Stimulated activated CD4-positive, alpha-beta T cell treated with anti-CD3 and anti-CD28 coated beads, Interleukin-12 subunit alpha, Interleukin-12 subunit beta, amount 100 ng/mL, for 4 hours (primary cell): ENCODE measurements around the gene GRM5.

Source experiments
- DNase-seq: peaks from one replicate; pipeline ENCODE4 v3.0.0-alpha.2; 2020

GRM5 gene

DNA sequence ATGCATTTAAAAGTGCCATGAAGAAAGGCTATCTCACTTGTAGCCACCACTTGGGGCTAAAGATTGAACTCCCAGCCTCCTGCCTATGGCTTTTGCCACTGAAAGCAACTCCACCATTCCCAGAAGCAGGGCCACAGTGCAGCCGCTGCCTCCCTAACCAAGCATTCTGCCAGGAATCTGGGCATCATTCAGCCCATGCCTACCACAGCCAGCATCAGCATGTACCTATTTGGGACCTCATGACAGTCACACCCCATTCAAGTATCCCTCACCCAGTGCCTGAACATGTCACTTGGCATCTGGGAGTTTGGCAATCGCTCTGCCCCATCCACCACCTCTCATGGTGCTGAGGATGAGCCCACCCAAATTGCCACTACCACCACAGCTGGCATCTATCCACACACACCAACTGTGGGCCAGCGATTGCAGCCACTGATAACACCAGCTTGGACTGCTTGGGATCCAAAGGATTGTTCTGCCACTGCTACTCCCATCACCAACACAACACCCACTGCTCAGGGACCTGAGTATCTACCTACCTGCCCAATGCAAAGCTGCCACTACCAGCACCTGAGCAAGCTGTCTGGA lies 234.4 kb downstream of the GRM5 start:
- DNase-seq, result no peak

DNA sequence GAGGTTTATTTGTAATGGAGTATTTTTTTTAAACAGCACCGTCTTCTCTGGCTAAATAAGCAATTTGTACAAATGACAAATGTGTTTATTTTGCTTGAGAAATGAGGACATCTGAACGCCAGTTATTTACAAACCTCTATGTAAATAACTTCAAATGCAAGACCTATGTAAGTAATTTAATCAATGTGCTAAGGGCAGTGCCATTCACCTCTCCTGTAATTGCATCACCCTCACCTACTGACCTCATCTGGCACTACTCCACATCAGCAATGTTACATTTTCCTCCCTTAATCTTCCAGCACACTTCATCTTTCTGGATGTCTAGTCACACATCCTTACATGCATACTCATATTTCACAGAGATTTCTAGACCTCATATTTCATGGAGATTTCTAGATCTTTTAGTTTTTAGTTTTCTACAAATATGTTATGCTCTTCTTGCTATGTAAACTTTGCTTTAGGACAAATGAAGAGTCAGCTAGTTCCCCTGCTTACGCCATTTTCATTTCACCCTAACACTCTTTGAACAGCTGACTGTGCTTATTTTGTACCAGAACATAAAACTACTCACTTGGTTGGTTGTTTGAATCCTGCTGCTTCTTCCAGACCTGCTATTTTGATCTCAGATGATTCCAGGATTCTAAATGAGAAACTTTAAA lies 238.6 kb downstream of the GRM5 start:
- DNase-seq, result no peak

DNA sequence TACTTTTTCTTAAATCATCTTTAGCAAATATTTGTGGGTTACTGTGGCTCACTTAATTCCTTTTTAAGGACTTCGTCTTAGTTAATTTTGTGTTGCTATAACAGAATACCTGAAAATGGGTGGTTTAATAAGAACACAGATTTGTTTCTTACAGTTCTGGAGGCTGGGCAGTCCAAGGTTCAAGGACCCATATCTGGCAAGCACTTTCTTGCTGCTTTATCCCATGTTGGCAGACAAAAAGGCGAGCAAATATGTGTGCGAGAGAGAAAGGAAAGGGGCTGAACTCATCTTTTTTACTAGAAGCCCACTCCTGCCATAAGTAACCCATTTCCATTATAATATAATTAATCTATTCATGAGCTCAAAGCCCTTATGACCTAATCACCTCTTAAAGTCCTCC lies 246.2 kb downstream of the GRM5 start:
- no peak for DNase-seq

DNA sequence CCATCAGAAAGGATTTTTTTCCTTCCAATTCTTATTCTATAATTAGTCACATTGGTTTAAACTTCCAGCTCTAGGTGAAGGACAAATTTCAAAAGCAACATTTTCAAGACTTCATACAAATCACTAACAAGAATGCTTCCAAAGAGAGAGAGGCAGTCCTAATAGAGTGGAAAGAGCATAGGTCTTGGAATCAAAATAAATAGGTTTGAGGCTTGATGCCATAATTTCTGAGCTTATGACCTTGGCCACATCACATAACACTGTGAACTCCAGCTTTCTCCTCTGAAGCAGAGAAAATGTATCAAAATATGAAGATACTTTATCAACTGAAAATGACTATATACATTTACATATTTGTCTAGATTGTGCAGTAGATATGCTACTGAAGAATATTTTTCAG lies 246.8 kb downstream of the GRM5 start:
- no peak for DNase-seq

DNA sequence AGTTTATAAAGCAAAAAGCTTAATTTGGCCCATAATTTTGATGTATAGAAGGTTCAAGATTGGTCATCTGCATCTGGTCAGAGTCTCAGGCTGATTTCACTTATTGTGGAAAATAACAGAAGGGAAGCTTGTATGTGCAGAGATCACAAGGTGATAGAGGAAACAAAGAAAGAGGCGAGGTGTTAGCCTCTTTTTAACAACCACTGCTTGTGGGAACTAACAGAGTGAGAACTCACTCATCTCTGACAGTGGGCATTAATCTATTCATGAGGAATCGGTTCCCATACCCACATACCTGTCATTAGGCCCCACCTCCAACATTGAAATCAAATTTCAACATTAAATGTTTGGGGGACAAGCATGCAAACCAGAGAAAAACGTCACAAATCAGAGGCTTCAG lies 250.3 kb downstream of the GRM5 start:
- DNase-seq, result no peak

DNA sequence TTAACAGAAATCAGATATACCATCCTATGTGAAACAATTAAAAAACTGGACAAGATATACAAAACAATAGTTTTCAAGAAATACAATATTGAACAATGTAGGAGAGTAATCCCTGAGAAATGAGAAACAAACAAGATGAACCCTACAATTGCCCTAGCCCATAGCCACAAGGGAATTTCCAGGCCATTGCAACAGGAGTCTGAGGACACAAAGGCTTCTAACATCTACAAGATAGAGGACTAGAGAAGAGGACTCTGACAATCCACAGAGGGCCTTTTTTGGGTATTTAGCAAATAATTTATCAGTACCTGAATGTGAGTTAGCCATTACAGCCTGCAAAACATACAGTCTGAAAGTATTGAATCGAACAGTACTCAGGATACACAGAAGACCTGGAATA lies 251.7 kb downstream of the GRM5 start:
- no peak for DNase-seq

DNA sequence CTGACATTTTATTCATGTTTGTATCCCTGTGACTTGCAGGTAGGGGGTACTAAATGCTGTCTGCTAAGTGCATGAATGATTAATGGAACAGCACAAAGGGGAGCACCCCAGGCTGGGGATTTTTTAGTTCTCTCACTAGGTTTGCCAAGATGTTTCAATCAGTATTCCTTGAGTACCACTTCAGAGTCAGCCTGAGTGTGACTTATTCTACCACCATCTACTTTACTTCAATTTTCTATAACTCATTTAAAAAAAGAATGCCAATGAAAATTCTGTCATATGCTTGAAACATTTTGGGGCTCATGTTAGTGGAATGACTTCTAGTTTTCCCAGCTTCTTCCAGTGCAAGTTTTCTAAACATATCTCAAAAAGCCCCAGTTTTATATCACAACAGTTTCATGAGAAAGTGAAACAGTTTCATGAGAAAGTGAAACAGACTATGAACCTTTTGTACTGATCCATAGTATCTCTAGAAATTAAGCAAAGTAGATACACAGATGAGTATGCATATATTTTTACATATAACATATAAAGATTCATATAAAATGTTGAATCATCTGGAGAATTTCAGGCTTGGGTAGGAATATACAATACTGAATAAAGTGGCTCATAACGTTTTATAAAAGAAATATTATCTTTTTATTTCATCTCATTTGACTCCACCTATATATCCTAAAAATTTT lies 252.4 kb downstream of the GRM5 start:
- DNase-seq, result no peak

DNA sequence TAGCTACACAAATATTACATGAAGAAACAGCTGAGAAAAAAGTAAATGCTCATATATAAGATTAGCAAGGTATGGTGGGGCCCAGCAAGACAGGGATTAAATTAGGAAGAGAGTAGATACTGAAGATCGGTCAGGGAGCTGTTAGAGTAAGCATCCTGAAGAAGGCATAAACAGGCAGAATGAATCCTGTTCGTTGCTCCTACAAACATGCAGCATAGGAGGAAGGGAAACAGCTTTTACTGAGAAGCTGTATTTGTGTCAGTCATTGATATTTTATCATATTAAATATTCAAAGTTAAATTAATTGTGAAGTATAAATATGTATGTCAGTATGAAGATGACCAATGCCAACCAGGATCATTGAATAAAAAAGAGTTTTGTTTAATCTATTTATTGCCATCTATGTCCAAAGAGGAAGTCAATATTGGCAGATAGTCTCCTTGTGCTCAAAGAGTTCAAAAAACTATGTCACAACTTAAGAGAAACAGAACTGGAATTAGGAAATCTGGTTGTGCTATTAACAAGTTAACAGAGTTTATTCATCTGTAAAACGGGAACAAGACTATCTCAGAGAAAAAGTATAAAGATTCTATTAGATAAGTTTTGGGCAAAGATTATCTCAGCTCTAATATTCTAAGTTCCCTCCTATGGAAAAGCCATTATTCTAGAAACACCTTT lies 255.2 kb downstream of the GRM5 start:
- no peak for DNase-seq

DNA sequence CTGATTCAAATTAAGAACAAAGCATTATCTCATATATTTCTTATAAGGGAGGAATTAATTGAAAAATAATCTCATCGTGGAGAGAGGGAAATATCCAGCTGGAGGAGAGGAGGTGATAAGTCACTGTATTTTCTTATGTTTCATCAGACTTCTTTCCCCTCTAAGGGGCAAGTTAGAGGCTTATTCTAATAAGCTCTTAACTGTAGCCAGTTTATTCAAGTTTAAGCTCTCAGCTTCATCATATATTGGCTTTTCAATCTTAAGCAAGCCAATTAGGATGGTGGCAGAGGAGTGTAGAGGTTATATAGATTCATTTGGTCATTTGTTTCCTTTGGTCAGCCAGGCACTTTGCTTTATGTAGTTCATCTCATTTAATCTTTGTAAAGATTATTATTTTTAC lies 256.7 kb downstream of the GRM5 start:
- no peak for DNase-seq

DNA sequence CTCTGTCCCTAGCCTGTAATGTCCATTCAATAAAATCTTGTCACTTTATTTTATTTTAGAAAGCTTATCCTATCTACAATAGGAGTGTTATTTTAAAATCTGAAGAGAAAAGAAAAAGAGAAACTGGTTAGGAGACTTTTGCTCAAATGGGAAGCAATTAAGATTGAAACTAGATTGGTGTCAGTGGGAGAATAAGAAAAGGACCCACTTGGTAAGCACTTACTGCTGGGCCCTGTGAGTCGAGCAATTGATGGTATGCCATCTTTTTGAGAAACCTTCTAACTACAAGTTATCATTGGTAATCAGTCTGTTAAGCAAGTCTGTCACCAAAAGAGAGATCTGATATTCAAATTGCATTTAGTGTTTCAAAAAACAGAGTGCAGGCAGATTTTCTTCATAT lies 258.4 kb downstream of the GRM5 start:
- no peak for DNase-seq

DNA sequence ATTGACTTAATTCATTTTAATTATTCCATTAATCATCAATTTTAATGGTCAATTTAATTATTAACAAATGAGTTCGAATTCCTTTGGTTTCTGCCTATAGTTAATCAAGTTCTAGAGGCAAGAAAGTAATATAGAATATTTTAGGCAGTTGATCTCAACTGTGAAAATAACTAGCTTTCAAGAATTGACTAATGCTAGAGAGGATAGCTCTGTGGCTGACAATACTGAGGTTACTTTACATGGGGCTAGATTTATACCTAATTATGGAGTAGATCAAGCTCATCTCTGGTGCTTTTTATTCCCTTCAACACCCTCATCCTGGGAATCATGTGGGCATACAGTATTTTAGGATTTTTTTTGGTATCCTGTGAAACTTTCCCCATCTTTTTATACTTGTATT lies 259.4 kb downstream of the GRM5 start:
- no peak for DNase-seq

DNA sequence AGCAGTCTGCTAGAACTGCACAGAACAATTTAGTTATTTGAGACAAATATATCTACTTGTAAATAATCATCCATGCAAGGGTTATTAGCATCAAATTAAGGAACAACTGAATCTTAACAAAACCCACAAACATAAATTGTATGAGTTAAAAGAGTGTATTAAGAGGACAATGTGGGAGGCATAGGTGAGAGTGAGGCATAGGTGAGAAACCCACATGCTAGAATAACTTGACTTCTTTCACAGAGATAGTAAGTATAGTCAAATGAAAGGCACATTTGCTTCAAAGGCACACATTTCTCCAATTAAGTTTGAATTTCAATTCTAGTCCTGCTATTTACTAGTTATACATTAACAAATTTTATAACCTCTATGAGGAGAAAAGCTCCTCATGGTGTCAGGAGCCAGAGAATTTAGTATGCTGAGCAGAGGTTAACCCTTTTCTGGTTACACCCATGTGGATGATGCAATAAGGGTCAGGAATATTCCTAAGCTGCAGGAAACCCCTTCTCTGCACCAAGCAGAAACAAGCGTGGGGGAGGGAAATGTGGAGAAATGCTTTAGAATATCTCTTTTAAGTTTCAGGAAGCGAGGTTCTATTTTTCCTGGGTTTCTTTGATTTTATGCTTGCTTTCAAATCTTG lies 264.2 kb downstream of the GRM5 start:
- DNase-seq, result no peak

DNA sequence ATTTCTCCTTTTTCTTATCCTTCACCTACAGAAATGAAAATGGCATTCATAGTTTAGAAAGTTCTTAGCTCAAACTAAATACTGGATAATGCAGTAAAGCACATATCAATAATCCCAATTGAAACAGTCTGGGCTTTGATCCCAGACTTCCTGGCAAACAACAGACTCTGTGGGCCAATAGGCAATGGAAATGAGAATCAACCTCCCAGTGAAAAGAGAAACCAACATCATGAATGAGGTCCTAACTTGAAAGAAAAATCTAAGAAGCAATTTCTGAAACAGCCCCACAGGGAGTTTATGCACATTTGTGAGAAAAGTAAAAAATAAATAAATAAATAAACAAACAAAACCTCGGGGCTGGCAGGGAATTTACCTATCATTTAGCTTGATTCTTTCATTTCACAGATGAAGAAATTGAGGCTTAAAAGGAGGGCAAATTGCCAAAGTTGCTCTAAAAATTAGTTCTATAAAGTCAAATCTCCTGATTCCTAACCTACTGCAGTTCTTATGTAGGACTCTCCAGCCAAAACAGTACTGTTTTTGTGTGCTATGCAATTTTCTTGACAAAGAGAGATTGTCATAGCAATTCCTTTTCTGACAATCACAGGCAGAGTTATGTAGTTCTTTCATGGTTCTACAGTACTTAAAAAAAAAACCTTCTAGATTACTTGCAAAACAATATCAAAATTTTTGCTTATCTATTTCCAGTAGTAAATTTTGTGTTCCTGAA lies 265.8 kb downstream of the GRM5 start:
- no peak for DNase-seq

DNA sequence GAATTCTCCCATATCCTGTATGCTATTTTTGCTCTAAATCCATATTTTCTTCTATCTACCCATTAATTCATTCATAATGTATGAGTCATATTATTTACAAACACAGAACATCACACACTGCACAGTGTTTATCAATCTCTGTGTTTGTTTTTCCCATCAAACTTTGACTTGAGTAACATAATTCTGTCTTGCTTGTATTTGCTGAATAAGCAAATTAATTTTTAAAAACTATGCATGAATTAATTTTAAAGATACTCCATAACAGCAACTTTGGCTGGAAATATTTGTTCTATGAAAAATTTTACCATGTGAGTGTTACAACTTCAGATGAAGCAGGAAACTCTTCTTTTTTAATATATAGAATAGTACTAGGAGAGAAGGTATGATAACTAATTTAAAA lies 275.6 kb downstream of the GRM5 start:
- no peak for DNase-seq

DNA sequence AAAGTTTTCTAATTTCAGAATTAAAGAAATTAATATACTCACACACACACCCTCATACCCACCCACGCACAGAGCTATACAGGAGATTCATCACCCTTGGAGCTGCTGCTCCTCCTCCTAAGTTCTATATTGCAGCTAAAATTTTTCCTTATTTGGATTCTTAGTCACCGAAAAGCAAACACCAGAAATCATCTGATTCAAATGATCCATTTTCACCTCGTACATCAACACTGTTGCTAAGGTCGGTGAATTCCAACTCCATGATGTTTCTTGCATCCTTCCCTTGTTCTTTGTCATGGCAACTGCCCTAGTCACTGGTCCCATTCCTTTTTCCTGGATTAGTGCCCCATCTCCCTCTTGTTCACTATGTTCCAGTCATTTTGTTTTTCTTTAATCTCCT lies 286.2 kb downstream of the GRM5 start:
- DNase-seq, result no peak

DNA sequence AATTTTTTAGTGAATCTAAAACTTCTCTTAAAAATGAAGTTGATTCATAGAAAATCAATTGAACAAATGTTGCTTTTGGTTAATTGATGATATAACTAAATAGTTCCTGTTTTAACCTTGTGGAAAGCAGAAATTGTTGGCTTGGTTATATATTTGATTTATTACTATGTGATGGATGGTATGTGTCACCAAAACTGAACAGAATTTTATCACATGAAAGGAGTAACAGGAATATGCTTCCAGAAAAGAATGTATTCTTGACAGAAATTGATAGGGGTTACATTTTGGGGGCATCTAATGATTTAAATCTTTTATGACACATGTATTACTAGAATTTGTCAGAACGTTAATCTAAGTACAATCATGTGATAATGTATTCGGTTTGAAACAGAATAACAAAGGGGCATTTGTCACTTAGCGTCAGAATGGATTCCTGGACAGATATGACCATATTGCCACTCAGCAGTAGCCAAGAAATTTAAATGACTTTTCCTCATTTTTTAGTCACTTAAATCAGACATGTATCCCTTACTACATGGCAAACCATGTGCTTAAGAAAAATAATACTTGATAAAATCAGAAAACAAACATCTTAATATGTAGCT lies 295.2 kb downstream of the GRM5 start:
- no peak for DNase-seq

DNA sequence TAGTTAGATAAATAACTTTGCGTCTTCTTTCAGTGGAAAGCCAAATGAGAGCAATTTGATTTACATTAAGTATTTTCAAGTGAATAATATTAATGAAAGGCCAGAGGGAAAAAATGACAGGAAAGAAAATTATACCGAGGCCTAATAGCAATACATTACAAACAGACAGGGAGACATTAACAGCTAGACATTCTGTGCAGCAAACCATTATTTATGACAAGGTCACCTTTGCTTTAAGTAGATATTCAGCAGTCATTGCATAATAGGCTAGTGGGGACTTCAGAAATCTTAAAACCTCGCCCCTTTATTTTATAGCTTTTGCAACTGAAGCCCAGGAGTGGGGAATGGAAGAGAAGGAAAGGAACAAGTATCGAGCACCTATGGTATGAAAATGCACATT lies 321.6 kb downstream of the GRM5 start:
- DNase-seq, result no peak

DNA sequence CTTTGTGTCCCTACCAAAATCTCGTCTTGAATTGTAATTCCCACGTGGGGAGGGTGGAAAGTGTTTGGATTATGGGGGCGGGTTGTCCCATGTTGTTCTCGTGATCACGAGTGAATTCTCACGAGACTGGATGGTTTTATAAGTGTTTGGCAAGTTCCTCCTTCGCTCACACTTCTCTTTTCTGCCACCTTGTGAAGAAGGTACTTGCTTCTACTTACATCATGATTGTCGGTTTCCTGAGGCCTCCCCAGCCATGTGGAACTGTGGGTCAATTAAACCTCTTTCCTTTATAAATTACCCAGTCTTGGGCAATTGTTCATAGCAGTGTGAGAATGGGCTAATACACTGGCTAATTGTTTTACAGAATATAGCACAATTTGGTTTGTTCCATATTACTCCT lies 326.3 kb downstream of the GRM5 start:
- DNase-seq, result no peak

DNA sequence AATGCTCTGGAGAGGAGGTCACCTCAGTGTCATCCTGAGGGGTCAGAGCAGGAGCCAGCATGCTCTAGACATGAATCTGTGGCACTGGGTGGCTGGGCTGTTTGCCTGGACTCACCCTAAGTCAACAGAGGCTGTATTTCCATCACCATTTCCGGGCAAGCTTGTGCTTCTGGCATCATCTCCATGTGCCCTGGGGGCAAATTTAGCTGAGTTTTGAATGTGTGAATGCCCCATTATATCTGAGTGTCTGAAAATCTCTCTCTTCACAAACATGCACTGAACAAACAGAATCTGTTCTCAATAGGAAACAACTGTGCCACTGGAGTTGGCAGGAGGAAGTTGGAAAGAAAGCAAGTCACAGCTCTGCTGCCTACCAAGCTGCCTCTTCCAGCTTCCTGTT lies 356.2 kb downstream of the GRM5 start:
- no peak for DNase-seq

DNA sequence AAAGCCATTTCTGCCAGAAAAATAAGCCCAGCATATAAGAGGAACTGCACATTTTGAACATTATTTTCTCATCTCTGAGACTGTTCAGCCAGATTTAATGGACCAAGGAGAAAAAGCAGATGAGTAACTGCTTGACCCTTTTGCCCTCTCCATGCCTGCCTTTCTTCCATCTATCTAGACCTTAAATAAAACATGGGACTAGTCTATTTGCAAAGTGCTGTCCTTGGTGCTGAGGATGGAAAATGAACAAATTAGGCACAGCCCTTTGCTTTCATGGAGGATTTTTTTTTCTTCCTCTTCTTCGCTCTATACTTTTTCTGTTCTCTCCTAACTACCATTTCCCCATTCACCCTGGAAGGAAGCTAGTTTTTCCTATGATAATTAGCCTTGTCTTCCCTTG lies 361.3 kb downstream of the GRM5 start:
- DNase-seq, result no peak

DNA sequence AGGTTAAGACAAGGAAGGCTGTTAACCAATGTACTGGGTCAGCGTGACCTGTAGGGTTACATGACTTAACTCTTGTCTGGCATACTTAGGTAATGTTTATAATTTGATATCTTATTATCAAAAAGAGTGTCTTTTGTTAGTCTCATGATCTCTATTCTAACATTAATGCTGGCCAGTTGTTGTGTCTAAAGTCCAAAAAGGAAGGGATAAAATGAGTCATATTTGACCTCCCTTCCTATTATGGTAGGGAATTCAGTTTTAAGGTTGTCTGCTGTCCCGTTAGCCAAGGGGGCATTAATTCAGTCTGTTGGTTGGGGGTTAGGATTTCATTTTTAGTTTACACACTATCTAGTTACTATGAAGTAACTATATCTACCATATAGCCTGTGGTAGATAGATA lies 364.0 kb downstream of the GRM5 start:
- no peak for DNase-seq

DNA sequence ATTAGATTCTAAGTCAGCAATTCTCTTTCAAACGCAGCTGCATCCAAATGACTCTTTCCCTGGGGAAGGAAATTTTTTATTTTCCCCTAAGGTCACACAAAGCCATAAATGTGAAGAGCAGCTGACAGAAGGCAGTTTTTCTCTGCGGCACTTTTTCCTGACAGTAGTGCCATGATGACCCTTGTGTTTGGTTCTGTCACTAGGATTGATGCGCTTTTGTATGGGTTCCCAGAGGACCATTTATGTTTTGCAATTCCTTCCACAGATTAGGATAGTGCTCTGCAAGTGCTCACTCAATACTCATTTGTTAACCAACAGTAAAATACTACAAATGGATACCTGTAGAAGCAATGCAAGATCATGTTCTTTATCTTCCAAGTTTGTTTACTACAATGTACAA lies 368.6 kb downstream of the GRM5 start:
- DNase-seq, result no peak
